Effector CD4-positive, alpha-beta T cell (primary cell): Measurements from ENCODE around the gene STAB1. TPM values are rescaled to one million over a fixed set of nuclear protein-coding genes. Genes with fewer than 3 reads are reported as not detected.

Source experiments
- DNase-seq: peaks from one replicate; pipeline ENCODE4 v3.0.0-alpha.2; 2020
- total RNA-seq: gene quantifications from one replicate; lab custom pipeline; 2026; lab: John Stamatoyannopoulos, UW

Gene STAB1, protein sequence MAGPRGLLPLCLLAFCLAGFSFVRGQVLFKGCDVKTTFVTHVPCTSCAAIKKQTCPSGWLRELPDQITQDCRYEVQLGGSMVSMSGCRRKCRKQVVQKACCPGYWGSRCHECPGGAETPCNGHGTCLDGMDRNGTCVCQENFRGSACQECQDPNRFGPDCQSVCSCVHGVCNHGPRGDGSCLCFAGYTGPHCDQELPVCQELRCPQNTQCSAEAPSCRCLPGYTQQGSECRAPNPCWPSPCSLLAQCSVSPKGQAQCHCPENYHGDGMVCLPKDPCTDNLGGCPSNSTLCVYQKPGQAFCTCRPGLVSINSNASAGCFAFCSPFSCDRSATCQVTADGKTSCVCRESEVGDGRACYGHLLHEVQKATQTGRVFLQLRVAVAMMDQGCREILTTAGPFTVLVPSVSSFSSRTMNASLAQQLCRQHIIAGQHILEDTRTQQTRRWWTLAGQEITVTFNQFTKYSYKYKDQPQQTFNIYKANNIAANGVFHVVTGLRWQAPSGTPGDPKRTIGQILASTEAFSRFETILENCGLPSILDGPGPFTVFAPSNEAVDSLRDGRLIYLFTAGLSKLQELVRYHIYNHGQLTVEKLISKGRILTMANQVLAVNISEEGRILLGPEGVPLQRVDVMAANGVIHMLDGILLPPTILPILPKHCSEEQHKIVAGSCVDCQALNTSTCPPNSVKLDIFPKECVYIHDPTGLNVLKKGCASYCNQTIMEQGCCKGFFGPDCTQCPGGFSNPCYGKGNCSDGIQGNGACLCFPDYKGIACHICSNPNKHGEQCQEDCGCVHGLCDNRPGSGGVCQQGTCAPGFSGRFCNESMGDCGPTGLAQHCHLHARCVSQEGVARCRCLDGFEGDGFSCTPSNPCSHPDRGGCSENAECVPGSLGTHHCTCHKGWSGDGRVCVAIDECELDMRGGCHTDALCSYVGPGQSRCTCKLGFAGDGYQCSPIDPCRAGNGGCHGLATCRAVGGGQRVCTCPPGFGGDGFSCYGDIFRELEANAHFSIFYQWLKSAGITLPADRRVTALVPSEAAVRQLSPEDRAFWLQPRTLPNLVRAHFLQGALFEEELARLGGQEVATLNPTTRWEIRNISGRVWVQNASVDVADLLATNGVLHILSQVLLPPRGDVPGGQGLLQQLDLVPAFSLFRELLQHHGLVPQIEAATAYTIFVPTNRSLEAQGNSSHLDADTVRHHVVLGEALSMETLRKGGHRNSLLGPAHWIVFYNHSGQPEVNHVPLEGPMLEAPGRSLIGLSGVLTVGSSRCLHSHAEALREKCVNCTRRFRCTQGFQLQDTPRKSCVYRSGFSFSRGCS (N-terminal part only)
- total RNA-seq: not detected

DNA sequence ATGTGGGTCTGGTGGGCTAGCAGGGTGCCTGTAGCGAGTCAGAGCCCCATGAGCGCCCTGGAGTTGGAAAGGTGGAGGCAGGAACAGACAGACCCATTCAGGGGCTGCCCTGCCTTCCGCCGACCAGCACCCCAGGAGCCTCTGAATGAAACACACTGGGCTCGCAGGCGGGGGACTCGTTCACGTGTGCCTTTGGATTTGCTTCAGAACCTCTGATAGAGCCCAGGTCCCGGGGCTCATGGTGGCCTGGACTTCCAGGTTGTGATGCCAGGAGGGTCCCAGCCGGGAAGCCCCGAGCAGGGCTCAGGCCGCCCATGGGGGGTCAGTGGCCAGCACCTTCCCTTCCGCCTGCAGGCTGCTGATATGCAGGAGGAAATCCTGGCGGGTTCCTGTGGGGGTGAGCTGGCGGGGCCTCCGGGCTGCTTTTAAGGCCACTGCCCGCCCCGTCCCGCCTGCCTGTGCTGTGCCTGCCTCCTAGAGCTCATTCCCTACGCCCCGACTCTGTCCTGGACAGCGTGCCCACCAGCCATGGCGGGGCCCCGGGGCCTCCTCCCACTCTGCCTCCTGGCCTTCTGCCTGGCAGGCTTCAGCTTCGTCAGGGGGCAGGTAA is at the start of gene STAB1:
STAB1 (plus strand) TSS at position 453 of the 610 bp plus-strand sequence; CDS start at position 529, 76 bp downstream.
- no peak for DNase-seq

DNA sequence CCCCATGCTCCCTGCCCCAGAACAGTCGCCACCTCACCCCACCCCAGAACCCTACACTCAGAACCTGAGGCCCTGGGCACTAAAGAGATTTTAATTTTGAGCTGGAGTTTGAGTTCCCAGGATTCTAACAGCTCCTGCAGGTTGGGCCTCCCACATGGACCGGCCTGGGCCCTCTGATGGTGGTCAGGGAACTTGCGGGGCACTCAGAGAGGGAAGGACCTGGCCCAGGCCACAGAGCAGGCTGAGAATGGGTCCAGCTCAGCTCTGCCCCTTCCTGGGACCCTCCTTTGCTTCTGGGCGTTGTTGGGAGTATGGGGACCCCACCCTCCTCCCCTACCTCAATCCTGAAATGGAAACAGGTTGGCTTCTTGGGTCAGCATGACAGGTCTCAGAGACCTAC is 49.1 kb upstream of the STAB1 start:
- no peak for DNase-seq

DNA sequence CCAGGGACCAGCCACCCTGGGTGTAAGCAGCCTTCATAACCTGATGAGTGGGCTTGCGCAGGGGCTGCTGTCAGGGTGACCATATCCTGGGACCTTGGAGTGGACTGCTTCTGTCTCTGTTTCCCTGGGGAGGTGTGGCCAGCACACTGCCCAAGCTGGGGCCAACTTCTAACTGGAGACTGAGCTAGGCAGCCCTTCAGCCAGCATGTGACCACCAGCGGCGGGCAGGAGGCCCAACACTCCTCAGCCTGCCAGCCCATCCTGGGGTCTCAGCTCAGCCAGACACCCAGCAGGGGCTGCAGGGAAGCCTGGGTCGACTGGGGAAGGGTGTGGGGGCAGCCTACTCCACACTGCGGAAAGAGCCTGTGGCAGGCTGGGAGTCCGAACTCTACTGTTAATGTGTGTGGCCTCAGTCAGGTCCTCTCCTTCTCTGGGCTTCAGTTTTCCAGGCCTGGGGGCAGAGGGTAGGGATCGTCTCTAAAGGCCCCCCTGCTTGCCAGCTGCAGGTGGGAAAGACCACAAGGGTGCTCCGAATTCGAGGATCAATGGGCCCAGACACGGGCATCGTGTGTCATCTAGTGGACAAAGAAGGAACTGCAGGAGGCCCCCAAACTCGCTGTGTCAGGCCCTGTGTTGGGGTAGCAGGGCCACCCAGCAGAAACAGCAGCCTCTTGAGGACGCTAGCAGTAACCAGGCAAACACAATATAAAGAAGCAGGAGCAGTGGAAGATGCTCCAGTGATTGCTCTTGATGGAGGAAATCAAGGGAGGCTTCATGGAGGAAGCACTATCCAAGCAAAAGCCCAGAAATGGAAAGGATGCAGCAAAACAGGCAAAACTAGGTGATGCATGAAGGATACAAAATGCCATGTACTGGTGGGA is 48.3 kb upstream of the STAB1 start:
- peak; percentile 64 for DNase-seq

DNA sequence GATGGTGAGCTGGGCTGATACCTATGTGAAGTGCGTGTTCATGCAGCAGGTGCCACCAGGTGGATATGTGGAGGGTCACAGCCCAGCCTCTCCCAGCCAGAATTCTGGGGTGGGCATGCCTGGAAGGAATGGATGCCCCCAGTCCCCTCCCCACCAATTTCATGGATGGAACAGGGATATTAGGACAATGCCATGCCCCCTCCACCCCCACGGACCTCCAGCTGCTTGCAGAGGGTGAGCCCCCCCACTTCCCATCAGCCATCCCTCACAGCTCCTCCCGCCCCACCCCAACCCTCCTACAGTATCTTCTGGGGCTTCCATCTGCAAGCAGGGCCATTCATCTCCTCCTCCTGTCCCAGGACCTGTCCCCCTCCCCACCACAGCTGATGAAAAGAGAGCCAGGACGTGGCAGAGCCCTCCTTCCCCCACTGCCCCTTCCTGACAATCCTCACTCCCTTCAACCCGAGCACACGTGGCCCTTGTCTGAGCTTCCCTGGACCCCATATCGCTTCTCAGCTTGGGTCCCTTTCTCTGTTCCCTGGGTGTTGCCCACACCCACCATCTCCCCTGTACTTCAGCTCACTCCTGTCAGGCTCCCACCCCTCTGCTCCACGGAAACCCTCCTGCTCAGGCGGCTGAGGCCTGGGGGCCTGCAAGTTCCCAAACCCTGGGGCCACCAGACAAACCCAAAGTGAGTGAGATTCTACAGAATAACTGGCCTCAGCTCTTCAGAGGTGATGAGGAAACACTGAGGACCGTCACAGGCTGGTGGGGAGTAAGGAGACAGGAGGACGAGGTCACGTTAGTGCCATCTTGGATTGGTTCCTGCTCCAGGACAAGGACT is 47.4 kb upstream of the STAB1 start:
- DNase-seq: no peak

DNA sequence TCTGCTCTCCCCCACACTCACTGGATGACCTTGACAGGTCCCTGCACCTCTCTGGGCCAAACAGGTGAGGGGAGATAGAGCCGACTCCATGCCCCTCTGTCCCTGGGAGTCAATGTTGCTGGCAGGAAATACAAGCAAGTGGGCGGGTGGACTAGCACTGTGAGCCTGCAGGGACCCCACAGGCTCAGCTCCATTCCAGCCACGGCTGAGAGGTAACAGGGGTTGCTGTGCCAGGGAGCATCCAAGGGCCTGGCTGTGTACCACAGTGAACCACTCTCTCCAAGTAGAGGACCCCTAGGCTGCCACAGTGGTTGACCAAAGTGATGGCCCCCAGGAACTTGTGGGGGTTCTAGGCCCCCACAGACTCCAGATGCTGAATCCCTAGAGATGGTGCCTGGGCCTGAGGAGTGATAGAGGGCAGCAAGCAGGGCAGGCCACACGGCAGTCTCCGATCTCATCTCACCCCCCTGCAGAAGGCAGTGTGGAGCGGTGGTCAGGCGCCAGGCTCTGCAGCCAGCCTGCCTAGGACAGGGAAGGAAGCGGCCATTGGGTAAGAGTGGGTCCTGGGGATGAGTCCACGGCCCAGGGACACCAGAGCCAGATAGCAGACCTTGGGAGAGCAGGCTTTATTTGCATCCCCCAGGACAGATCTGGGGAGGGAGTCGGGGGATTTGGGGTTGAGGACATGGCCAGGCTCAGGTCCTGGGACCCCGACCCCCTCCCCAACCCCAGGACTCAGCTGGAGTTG is 44.5 kb upstream of the STAB1 start:
- DNase-seq: no peak

DNA sequence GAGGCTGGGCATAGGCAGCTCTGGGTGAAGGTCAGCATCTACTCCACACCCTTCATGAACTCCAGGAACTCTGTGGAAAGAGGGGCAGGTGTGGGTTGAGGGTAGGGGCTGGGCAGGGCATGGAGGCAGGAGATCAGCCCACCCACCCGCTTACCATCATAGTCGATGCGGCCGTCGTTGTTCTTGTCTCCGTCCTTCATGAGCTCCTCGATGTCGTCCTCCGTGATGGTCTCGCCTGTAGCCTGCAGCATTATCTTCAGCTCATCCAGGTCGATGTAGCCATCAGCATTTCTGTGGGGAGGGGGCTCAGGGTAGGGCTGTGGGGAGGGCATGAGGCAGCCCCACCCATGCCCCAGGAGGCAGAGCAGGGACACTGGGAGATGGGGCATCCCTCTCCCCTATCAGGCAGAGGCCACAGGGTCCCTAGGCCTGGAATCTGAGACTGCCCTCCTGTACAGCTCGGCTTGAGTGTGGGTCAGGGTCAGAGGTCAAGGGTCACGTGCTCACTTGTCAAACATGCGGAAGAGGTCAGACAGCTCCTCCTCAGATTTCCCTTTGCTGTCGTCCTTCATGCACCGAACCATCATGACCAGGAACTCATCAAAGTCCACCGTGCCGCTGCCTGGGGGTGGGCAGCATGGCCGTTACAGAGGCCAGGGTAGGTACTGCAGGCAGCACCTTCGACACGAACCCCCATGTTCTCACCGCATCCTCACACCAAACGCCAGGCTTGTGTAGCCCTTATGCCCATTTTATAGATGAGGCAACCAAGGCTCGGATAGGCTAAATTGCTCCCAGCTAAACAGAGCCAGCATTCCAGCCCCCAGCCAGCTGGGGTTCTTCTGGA is 43.7 kb upstream of the STAB1 start:
- DNase-seq: no peak

DNA sequence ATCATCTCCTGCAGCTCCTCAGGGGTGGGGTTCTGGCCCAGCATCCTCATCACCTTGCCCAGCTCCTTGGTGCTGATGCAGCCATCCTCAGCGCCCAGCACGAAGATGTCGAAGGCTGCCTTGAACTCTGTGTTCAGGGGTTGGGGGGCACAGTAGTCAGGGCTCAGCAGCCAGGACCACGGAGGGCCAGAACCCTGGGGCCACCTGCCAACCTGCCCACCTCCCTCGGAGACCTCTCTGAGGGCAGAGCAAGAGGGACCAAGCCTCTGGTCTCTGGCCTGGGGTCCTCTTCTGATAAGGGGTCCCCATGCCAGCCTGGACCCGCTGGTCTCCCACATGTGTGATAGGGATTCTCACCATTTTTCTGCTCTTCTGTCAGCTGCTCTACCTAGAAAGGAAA is 43.0 kb upstream of the STAB1 start:
- DNase-seq: no peak

DNA sequence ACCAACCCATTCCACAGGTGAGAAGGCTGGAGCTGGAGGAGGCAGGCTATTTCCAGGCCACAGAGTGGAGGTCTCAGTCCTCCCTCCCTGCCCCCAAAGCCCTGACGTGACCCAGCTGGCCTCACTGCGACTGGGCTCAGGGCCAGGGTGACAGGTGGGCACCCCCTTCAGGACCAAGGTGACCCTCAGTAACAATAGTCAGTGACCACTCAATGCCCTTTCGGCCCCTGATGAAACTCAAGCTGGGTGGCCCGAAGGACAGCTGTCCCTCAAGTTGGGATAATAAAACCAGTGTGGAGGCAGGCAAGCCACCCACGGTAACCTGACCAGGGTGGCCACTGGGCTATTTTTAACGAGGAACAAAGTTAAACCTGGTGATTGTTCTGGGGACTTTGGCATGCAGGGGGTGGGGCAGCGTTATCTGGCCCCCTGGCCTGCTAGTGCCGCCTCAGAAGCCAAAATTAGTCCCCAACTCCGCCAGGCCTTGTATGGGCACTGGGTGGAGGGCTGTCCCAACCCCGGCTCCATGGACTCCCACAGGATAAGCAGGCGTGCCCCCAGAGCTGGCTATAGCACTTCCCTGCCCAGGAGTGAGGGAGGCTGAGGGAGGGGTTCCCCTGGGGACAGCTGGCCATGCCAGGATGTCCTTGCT is 42.4 kb upstream of the STAB1 start:
- DNase-seq: no peak

DNA sequence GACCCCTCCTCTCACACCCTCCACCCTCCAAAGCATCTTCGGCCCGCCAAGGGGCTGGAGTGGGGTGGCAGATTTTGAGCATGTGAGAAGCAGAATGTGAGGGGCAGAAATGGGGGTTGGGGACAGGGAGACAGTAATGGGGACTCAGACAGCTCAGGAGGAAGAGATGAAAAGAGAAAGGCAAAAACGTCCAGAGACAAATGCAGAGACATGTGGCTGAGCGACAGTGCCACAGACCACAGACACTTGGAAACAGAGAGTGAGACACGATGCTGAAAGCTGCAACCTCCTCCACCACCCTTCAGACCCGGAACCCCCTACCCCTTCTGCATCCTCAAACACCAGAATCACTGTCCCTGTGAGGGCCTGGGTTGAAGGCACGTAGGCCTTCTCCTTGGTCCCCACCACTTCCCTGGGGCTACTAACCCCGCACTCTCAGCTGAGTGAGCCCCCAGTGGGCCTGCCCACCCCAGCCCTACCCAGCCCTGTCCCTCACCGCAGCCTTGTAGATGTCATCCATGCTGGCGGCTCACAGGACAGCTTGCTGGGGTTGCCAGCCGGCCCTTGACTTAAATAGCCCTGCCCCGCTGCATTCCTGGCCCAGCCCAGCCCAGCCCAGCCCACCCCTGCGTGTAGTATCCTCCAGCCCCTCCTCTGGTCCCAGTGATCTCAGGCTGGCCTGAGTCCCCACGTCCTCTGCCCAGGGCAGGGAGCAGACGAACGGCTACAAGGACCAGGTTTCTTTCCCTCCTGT is 41.5 kb upstream of the STAB1 start, which contains the start of gene TNNC1:
TNNC1 (minus strand) TSS at position 546 of the 754 bp plus-strand sequence; CDS start at position 520, 26 bp downstream.
- no peak for DNase-seq

DNA sequence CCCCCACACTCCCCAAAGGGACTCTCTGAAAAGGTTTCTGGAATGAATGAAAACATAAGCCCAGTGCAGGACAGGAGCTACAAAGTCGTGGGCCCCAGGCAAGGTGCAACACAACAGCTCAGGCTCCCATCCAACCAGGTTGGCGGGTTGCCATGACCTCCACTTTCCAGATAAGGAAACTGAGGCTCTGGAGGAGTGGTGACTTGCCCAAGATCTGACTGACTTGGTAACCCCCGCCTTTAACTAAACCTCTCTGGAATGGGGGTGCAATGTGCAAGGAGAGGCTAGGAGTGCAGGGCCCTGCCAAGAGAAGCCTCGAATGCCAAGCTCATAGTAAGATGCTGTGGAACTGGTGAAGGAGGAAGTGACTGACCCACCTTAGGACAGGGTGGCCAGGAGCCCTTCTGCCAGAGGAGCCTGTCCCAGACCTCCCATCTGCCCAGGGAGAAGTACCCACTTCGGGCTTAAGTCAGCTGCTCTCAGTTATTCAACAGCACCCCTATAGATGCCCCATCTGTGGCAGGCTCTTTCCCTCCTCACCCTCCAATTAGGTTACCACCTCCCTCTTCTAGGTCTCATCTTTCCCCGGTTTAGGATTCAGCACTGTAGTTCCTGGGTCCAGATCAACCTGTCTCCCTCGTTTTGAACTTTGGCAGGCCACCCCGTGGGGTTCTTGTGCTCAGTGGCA is 40.7 kb upstream of the STAB1 start:
- no peak for DNase-seq

DNA sequence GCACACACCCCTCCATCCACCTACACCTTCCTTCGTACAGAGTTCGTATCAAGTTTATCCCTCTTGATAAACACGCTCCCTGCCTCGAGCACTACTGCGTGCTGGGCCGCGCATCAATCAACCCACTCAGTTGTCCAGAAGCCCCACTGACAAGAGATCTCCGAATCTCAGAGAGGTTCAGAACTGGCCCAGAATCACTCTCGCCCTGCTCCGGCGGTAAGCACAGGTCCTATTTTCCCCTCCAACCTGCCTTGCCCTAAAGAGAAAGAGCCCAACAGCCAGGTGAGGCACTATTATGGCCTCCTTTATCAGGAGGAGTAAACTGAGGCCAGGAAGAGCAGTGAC is 40.2 kb upstream of the STAB1 start:
- no peak for DNase-seq

DNA sequence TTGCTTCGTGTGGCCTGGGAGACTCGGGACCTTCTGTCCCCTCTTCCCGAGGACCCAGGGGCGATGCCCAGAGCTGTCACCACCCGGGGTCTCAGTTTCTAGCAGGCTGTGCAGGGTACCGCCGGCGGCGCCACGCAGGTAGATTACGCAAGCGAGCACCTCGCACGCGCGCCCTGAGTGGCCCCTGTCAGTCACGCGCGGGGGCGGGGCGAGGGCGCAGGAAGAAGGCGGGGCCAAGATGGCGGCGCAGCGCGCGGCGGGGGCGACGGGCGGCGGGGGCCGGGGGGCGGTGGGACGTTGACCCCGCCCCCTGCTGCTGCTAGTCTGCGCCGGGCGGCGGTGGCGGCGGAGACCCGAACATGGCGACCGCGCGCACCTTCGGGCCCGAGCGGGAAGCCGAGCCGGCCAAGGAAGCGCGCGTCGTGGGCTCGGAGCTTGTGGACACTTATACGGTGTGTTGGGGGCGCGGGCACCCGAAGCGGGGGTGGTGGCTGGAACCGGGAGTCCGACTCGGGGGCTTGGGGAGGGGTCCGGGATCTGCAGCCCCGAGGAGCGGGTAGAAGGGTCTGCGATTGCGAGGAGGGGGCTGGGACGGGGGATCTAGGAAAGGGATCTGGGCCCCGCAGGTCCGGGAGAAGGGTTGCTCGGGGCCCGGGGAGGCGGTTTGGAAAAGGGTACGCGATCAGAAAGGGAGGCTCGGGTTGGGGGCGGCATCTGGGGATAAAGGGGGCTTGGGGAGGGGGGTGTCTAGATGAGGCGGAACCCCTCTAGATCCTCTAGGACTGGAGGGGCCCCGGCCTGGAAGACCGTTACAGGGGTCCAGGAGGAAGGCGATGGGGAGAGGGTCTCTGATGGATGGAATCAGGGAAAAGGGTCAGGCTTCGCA is 39.6 kb upstream of the STAB1 start, which contains the start of gene NISCH:
NISCH (plus strand) TSS at position 322 of the 886 bp plus-strand sequence; CDS start at position 360, 38 bp downstream.
- DNase-seq: peak; percentile 95

DNA sequence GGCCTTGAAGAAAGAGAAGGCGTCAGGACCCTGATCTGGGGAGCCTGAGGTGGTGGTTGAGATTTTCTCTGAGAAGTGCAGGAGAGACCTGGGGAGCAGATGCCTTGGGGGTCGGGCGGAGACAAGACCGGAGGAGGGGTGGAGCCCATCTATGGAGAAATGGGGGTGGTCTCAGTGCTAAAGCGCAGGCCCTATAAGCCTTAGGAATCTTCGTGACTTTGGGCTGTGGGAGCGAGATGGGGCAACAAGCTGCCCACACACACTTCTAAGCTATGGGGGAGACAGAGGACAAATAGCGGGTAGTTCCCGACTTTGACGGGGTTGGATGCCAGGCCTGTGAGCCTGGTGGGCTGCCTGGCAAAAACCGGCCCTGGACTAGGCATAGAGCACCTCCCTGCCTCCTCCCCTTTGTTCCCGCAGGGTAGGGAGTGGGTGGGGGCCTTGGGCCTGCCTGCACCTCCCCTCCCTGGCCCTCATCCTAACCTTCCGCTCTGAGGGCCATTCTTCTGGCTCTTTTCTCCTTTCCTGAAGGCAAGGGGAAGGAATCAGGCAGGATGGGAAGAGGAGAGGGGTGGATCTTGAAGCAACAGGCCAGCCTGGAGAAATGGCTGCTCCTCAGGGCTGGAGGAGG is 38.9 kb upstream of the STAB1 start:
- DNase-seq: no peak

DNA sequence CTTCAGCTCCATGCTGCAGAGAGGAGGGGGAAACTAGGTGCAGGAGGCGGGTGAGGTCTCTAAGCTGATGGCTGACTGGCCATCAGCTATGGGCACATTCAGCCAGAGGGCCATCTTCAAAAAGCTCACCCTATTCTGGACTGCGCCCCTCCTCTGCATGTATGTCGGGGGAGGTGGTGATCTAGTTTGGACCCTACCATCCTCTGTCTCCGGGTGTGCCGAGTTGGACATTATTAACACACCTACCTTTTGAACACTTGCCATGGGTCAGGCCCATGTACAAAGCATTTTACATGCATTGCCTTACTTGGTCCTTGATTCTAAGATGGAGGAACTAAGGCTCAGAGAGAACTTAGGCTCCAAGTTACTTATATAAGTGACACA is 38.3 kb upstream of the STAB1 start:
- no peak for DNase-seq
